GM12872 (cell line): Measurements from ENCODE around the gene PPT1.

Experiments
- TF ChIP-seq, protein P1 (sequence below): IDR thresholded peaks from 3 replicates; pipeline ENCODE4 v1.5.1; 2011; ENCODE audit warnings: low read depth, mild to moderate bottlenecking, low read length, moderate library complexity; ENCODE audit not compliant: insufficient read depth

PPT1 gene

DNA sequence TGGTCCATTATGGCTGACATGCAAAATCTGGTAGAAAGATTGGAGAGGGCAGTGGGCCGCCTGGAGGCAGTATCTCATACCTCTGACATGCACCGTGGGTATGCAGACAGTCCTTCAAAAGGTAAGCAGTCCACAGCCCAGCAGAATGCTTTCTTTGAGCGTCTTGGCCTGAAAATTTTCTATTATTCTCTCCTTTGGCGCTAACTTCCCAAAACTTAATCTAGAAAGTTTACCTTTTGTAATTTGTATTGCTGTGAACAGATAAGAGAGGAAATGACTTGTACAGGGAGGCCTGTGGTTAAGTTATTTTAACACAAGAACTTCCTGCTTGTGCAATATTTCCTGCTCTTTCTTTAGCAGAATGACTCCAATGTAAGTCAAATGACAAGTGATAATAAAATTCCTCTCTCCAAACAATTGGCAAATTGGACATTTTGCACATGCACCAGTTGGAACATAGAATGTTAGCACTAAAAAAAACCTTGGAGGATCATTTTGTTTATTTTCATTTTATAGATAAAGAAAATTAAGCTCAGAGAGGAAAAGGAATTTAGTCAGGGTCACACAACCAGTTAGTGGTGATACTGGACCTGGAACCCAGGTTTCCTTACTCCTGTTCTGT, 37.6 kb downstream of the PPT1 start:
- TF ChIP-seq, protein P1, sequence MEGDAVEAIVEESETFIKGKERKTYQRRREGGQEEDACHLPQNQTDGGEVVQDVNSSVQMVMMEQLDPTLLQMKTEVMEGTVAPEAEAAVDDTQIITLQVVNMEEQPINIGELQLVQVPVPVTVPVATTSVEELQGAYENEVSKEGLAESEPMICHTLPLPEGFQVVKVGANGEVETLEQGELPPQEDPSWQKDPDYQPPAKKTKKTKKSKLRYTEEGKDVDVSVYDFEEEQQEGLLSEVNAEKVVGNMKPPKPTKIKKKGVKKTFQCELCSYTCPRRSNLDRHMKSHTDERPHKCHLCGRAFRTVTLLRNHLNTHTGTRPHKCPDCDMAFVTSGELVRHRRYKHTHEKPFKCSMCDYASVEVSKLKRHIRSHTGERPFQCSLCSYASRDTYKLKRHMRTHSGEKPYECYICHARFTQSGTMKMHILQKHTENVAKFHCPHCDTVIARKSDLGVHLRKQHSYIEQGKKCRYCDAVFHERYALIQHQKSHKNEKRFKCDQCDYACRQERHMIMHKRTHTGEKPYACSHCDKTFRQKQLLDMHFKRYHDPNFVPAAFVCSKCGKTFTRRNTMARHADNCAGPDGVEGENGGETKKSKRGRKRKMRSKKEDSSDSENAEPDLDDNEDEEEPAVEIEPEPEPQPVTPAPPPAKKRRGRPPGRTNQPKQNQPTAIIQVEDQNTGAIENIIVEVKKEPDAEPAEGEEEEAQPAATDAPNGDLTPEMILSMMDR = peak; percentile 41; the same call in 2 of the 3 replicates

DNA sequence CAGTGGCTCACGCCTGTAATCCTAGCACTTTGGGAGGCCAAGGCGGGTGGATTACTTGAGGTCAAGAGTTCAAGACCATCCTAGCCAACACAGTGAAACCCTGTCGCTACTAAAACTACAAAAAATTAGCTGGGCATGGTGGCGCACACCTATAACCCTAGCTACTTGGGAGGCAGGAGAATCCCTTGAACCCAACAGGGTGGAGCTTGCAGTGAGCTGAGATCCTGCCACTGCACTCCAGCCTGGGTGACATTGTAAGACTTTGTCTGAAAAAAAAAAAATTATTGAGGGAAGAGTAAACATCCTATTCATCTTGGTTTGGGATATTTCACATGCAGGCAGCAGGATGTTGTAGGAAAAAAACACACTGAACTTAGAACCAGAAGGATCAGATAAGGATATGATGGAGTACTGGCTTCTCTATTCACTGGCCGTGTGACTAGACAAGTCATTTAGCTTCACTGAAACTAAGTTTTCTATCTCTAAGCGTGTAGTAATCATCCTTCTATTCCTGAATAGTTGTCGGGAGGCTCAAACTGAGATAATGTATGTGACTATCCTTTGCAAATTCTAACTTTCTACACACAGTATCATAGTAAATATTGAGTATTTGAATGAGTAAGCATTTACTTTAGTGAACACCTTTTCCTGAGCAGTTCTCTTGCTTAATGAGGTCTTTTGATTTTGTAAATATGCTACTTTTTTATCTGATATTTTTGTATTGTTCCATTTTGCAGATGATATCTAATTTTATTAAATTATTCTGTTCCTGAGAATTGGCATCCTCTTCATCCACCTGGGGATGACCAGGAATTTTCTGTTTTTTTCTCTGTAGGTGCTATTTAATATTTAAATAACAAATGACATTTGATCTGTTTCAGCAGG, 38.4 kb downstream of the PPT1 start:
- TF ChIP-seq, protein P1 = no peak

DNA sequence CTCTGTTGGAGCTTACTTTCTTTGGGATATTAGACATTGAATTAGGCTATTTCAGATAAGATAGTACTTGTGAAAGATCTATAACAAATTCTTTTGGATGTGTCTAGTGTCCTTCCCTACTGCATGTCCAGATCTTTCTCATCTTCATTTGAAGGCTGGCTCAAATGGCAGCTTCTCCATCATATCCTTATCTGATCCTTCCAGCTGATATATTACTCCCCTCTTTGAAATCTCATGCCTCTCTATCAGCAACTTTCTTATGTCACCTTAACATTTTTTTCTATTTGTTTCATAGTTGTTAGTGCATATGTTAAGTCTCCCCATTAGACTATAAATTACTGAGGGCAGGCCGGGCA, 39.0 kb downstream of the PPT1 start:
- TF ChIP-seq, protein P1 = no peak

DNA sequence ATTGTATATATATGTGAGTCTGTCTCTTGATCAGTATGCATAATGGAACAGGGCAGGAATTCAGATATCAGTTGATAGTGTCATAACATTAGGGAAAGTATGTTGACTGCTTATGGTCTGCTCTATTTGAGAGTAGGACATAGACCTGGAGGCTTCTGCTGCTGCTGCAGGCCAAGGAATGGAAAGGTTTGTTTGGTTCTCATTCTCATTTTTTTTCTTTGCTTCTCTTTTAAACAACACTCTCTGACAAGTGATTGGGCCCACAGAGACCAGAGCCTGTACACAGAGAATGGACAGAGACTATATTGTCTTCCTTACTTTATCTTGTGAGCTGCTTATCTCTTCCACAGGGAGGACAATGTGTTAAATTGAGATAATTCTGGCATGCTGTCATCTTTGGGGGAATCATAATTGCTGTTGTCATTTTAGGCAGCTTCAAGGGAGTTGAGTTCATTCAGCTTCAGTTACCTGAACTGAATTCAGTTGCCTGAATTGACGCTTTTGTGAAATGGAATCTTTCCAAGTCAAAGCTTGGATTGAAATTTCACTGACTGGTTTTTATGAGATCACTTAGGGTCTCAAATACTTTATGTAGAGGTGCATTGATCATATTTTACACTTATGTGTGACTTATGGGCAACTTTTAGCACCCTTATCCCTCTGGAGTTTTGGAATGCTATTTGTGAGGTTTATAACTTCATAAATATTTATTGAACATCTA, 39.6 kb downstream of the PPT1 start:
- TF ChIP-seq, protein P1 = no peak

DNA sequence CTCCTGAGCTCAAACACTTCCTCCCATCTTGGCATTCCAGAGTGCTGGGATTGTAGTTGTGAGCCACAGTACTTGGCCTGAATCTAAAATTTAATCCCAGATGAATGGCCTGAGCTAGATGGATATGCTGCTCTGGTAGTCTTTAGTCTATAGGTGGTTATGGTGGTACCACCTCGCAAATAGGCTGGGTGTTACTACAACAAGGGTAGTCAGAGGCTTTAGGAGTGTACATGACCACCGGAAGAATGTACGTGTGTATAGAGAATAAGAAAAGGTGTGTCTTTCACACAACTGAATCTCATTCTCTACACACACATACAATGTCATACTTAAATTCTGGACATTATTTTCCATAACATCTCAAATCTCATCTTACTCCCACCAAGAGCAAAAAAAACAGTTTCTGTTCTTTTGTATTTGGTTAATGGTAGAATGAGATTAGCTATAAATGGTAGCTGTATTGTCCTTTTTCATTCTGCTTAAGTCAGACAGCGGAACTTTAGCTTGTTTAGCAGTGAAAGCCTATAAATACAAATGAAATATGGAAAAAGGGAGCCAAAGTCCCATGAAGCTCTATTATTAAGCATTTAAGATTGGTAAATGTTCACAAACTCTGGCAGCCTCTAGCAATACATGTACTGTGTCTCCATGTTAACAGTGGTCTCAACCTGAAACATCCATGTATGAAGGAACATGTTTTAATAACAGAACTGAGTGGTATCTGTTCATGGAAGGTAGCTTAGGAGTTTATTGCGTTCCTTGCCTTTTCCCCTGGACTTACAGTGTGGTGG, 40.3 kb downstream of the PPT1 start:
- TF ChIP-seq, protein P1 = no peak

DNA sequence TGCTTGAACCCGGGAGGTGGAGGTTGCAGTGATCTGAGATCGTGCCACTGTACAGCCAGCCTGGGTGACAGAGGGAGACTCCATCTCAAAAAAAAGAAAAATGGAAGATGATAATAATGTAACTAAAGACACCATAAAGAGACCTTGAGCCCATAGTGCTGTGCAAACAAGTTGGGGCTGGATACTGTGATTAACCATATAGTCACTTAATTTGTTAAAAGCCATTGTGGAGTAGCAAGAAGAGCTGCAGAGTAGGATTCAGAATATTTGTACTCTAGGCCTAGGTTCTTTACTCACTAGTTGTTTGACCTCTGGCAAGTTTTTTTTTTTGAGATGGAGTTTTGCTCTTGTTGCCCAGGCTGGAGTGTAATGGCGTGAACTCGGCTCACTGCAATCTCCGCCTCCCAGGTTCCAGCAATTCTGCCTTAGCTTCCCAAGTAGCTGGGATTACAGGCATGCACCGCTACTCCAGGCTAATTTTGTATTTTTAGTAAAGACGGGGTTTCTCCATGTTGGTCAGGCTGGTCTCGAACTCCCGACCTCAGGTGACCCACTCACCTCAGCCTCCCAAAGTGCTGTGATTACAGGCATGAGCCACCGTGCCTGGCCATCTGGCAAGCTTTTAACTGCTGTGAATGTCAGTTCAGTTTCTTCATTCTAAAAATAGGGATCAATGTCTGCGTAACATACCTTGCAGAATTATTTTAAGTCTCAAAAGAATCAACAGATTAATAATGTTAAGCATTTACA, 43.7 kb downstream of the PPT1 start:
- TF ChIP-seq, protein P1 = no peak
